Kidney tubule cell (primary cell): Measurements from ENCODE around the gene IDNK.

Experiments used
- DNase-seq: peaks from one replicate; pipeline ENCODE4 v3.0.0-alpha.2; 2018; ENCODE audit warnings: low spot score

IDNK gene

DNA sequence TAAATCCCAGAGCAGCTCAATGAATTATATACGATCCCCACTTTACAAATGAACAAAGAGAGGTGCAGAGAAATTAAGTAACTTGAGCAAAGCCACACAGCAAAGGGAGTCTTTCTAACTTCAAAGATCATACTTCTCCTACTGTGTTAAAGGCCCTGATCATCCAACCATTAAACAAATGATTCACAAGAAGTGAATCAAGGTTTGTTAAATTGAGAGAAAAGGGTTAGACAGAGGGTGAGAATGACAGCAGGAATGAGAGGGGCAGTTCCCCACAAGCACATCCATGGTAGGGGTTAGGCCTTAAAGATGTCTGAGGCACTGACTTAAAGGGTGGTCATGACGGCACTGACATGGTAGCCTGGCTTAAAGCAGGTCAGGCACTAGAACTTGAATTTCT is 10.7 kb downstream of the IDNK start:
- peak; percentile 73 for DNase-seq

DNA sequence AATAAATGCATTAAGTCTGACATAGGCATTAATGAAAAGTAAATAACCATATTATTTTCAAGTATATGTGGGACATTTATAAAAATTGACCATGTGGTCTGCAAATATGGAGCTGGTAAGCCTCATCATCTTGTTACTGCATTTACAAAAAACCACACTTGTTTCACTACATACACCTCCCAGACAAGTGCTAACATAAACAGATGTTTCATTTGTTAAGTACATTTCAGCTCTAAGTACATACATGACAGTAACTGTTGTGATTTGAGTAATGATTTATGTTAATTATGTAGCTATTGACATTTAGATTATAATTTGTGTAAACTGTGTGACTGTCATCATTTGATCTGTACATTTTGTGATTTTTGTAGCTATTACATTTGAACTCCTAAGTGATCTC is 13.9 kb downstream of the IDNK start:
- DNase-seq = no peak

DNA sequence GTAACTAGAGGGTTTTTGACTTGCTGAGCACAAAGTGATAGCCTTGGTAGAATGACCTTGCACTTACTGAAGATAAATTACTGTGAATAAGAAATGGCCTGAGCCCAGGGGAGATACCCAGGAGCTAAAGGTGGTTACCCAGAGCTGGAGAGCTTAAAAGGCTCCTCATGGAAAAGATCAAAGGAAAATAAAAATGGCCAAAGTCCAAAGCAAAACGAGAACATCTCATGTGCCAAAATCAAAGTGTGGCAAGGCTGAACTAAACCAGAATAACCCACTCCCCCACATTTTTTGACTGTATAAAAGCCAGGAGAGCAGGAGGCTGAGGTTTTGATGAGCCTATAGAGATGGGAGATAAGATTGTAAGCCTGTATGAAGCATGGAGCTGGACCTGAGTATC is 14.4 kb downstream of the IDNK start:
- DNase-seq = no peak

DNA sequence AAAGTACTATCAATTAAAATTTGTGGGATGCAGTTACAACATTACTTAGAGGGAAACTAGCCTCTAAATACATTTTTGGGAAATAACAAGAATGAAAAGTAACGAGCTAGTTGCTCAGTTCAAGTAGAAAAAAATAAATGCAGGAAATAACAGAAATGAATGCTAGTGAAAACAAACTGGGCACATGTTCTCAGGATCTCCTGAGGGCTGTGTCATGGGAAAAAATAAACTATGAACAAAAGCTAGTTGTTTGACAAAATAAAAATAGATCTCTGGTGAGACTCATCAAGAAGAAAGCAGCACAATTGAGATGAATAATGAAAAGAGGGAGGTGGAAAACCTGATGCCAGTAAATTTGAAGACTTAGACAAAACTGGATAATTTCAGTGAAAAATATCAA is 16.3 kb downstream of the IDNK start:
- DNase-seq = no peak

DNA sequence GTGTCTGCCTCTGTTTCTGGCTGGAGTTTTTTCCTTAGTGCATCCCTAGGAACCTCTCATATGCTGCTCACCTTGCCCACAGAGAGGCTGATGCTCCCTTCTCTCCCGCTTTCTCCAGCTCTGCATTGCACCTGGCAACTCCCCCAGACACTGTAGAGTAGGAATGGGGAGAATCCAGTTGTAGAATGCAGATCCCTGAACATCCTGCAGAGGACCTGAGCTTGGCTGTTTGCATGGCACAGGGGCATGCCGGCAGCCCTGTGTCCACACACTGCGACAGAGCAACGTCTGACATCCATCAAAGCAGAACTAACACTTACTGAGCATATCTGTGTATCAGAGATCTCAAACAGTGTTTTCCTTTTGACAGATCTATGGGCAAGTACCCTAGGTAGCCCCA is 19.9 kb downstream of the IDNK start:
- DNase-seq = no peak

DNA sequence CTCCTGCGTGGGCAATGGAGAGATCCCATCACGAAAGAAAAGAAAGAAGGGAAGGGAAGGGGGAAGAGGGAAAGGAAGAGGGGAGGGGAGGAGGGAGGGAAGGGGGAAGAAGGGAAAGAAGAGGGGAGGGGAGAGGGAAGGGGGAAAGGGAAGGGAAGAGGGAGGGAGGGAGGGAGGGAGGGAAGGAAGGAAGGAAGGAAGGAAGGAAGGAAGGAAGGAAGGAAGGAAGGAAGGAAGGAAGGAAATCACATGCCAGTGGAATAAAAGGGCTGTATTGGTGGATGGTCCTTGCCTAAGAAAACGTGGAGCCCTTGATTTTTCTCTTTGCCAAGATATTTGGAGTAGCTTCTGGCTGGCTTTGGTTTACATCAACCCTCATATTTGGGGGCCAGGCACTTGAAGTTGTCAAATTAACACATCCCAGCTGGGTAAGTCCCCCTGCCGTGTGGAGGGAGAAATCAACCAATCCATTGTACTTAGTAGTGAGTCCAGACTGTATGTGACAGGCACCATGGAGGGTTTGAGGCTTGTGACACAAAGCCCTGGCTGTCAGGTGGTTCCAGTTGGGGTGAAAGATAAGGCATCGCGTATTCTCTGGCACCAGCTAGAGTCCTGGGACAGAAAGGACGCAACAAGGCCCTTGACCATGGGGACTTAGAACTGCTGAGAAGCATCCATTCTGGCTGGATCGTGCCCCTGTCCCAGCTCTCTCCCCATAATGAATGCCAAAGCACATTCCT is 23.7 kb downstream of the IDNK start:
- no peak for DNase-seq

DNA sequence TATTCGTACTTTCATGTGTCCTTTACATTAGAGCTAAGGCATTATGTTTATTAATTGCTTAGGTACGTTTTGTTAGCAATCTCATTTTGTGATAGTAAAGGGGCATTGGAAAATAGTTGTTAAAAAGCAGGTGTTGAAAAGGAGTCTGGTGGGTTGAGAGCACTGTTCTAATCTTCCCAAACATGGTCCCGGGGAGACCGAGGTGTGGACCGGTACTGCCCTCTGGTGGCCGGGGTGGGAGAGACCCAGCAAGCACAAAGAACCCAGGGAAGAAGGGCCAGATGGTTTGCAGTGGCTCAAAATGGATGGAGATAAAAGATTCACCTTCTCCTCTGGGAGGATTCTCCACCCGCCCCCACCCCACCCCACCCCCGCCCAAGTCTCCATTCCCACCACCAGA is 26.1 kb downstream of the IDNK start:
- peak; percentile 57 for DNase-seq

DNA sequence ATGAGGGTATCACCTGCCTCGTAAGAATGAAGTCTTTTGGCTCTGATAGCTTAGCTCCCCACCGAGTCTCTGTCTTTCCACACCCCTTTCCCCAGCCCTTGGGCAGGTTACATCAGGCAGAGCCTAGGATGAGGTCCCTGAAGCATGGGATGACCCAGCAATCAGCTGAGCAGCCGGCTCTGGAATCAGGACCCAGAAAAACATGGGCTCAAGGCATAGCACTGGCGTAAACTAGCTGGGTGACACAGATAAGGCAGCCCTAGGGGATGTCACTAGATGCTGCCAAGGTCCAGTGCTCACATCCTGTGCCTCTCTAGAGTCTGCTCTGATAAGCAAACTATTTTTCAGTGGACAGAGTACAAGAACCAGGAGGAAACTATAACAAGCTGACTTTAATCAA is 26.6 kb downstream of the IDNK start:
- no peak for DNase-seq

DNA sequence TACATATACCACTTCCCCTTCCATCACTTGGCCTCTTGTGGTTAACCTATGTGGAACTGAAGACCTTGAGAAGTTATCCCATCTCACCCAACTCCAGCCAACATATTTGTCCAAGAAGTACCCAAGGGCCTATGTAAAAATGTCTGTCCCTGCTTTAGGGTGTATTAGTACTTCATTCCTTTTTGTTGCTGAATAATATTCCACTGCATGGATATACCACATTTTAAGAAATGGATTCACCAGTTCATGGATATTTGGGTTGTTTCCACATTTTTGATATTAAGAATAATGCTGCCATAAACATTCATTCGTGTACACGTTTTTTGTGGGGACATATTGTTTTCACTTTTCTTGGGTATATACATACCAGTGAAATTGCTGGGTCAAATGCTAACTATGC is 28.6 kb downstream of the IDNK start:
- DNase-seq = no peak

DNA sequence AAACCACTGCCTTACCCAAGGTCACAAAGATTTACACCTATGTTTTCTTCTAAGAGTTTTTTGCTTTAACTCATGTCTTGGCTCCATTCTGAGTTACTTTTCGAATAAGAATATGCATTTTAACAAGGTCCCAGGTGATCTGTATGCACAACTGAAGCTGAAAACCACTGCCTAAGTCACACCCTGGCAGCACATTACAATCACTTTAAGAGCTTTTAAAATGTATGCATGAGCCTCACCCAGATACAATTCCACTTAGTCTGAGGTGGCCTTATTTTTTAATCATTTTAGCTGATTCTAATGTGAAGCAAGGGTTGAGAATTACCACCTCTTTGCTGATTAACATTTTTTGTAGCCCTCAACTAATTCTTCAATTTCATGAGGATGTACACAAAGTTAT is 29.5 kb downstream of the IDNK start:
- DNase-seq = no peak

DNA sequence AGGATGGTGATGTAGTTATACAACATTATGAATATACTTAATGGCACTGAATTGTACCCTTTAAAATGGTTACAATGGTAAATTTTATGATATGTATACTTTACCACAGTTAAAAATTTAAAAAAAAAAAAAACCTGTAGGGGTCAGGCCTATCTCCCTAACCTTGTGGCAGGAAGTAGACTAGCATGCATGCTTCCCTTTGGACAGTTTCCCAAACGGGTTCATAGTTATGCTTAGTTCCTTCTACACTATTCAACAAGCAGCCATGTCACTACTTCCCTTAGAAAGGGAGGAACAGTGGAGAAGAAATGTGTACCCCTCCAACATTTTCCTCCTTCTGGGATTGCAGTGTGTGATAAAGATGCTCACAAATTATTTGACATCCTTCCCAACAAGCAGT is 32.5 kb downstream of the IDNK start:
- DNase-seq = no peak

DNA sequence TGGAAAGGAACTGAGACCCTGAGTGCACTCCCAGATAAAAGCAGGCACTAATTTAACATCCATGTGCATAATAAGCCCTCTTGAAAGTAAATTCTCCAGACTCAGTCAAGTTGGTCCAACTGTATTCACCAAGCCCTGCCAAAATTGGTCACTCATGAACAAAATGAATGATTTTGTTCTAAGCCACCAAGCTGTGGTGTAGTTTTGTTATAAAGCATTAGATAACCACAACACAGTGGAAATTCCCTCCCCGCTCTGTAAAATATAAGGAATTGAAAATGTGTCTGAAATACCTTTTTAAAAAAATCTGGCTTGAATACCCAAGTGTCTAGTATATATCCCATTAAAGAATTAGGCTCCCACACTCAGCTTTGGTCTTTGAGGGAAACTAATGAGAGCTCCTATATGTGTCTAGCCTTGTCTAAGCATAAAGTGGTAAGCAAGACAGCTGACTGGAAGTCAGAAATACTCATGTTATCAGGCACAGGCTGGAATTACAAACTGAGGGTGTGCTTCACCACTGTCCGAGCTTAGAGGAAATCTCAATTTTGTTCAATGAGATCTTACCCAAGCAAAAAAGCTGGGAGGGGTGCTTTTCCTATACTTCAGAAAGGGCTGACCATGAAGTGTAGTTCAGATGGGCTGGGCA is 33.2 kb downstream of the IDNK start:
- DNase-seq = no peak

DNA sequence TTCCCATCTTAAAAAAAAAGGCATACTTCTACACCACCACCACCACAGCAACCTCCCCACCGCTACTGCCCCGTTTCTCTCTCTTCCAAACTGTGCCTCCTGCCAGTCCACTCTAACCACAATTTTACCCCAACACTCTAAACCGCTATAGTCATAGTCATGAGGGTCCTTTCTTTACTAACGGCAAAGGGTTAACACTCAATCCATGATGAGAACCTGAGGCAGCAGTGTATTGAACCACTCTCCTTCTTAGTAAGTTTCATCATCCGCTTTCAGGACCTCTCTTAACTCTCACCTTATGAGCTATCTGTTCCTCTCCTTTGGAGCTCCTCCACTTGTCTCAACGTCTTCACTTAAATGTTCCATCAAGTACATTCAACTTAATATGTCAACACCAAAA is 34.0 kb downstream of the IDNK start:
- no peak for DNase-seq

DNA sequence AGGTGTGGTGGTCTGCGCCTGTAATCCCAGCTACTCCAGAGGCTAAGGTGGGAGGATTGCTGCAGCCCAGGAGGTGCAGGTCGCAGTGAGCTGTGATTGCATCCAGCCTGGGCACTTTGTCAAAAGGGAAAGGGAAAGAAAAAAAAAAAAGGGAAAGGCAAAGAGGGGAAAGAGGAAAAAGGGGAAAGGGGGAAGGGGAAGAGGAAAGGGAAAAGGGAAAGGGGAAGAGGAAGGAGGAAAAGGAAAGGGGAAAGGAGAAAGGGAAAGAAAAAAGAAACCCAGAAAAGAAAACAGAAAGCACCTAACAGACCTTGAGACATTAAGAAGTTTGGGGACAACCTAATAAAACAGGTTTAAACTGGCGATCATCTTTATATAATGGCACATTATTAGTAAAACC is 40.0 kb downstream of the IDNK start:
- DNase-seq = no peak

DNA sequence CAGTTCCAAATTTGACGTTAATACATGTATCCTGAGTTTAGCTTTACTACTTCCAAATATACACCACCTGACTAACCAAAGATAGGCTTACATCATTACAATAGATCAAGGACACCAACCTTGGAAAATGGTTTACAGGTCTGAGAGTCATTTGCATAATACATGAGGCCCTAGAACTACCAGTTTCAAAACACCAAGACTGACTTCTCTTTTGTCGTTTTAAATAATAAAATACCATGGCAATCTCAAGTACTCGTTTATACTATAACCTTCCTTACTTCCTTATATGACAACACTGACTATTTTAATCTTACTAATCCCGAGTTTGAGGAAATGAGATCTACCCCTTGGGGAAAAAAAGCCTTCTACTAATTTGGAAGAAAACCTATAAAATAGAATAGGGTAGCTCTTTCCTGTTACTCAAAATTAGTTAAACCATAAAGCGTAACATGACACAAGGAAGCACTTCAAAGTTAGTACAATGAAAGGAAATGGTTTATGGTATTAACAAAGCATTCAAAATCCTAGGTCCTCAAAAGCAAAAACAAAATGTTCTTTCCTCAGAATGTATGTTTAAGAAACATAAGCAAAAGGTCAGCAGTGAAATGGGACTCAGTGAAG is 42.7 kb downstream of the IDNK start:
- peak; percentile 12 for DNase-seq

DNA sequence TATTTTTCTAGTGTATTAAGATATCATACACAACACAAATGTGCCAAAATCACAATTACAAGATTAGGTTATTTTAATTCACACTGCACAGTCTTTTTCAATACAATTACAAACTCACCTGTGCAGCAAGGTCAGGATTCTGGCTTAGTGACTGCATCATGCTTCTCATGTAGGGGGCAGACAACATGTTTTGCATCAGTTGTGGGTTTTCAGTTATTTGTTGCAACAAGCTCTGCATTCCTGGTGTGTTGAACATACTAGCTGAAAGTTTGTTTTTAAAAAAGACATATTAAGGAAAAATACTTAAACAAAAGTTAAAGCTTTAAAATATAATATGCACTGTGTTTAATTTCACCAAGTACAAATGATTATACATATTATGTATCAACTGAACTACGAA is 46.1 kb downstream of the IDNK start:
- DNase-seq = no peak

DNA sequence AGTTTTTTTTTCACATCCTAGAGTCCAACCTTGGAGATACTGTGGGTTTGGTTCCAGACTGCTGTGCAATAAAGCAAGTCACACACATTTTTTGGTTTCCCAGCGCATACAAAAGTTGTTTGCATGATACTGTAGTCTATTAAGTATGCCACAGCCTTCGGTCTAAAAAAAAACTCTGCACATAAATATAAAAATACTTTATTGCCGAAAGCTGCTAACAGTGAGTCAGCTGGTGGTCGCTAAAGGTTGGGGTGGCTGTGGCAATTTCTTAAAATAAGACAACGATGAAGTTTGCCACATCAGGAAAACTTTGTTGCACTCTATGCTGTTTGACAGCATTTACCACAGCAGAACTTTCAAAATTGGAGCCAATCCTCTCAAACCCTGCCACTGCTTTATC is 47.4 kb downstream of the IDNK start:
- DNase-seq = no peak

DNA sequence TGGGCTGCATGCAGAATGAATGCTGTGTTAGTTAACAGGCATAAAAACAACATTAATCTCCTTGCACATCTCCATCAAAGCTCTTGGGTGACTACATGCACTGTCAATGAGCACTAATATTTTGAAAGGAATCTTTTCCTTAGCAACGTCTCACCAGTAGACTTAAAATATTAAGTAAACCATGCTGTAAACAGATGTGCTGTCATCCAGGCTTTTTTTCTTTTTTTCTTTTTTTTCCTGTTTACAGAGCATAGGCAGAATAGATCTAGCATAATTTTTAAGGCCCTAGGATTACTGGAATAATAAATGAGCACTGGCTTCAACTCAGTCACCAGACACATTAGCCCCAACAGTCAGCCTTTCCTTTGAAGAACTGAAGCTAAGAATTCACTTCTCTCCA is 48.5 kb downstream of the IDNK start:
- DNase-seq = no peak

DNA sequence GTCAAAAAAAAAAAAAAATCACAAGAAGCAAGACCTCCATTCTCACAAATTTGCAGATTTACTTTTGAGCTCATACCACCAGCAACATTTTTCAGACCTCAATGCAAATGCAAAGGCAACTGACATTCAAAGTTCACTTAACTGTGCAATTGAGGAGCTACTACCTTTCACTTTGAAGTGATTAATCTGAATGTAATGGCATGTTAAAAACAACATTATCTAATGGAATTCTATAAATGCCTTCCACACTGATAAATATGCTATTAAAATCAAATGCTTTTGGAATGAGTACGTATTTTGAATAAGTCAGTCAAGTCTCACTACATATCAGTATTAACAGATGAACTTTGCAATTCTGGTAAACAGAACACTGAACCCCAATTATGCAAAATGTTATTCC is 52.5 kb downstream of the IDNK start:
- peak; percentile 22 for DNase-seq

DNA sequence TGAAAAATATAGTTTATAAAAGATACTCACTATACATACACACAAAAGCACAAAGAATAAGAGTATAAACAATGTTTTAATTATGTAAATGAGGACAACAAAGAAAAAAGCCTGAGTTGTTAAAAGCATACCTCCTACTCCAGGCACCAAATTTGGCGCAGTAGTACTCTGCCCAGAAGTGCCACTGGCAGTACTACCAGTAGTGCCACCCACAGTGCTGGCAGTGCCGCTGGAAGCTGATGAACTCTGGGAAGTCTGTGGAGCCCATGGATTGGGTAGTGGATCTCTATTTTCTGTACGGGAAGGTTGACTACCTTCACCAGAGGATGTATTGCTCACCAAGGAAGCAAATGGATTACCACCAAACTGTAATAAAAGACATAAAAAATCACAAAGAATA is 54.7 kb downstream of the IDNK start:
- no peak for DNase-seq

DNA sequence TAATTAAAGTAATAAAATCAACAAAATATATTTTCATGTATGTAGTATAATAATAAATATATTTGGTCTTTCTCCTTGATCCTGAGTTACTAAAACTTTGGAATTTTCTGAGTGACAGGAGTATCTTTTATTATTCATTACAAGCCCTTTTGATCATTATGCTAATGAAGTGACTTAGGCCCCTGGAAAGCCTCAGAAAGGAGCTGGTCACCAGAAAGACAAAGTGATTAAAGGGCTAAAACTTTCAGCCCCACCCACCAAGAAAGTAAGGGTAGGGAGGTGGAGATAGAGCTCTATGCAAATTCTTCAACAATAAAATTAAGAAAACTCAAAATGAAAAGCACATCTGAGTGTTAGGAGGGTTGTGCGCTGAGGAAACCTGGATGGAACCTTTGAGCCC is 57.3 kb downstream of the IDNK start:
- no peak for DNase-seq

DNA sequence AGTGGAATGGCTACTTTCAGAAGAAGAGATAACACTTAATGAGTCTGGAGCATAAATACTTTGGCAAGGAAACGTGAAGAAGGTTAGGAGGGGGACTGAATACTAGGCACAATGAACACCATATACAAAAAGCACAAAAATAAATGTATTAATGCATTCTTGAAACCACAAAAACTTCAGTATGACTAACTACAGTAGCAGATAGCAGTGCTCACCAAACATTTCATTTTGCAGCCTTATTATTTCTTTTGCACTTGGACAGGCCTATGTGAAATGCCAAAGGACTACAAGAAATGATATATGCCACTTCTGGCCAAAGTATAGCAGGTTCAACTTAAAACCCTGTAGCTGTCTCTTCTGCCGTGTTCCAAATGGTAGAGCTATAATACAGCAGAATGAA is 58.5 kb downstream of the IDNK start:
- no peak for DNase-seq

DNA sequence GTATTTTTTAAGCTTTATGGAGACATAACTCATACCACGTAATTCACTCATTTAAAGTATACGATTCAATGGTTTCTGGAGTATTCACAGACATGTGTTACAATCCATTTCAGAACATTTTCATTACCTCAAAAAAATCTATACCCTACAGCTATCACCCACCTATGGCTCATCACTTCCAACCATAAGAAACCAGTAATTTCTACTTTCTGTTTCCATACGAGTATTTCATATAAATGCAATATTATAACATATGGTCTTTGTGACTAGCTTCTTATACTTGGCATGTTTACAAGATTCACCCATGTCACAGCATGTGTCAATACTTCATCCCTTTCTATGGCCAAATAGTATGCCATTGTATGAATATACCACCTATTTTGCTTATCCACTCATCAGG is 66.0 kb downstream of the IDNK start:
- no peak for DNase-seq

DNA sequence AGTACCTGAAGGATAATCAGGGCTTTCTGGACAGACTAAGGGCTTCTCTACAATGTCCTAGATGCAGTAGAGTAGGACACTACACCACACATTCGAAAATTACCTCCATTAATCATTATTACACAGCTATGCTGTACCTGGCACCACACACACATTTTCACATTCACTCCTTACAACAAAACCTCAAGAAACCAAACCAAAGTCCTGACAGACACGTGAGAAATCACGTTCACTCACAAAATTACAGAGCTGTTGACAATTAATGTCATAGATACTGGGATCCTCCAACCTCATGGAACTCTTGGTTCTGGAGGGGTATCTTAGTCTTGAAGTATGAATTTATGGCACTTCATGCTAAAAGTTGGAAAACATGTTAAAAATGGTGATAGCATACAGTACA is 68.5 kb downstream of the IDNK start:
- DNase-seq = no peak
